ENCODE data around the gene RBL2. TPM values are rescaled to one million over a fixed set of nuclear protein-coding genes. Genes with fewer than 3 reads are reported as not detected.
"Not testable (repeated sequence)": the region's sequence is repeated elsewhere in the genome, so short reads cannot be mapped to it uniquely, and the experiment has no call there.

RBL2 gene
- total and polyA plus RNA-seq, 2 of the 13 experiments (the other 11 are each of a cell fraction or from before 2014, with no cell fraction given): 41.2 to 60.9 TPM

DNA sequence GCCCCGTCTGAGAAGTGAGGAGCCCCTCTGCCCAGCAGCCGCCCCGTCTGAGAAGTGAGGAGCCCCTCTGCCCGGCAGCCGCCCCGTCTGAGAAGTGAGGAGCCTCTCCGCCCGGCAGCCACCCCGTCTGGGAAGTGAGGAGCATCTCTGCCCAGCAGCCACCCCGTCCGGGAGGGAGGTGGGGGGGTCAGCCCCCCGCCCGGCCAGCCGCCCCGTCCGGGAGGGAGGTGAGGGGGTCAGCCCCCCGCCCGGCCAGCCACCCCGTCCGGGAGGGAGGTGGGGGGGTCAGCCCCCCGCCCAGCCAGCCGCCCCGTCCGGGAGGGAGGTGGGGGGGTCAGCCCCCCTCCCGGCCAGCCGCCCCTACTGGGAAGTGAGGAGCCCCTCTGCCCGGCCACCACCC lies 105.1 kb downstream of the RBL2 start:
- H3K4me3 ChIP-seq (replicated peaks in 1 of 3; ENCODE audit: insufficient read depth in 1 of 3, low read depth in 2 of 3, low read length in 3 of 3); POLR2A ChIA-PET; FAIRE-seq; H3K9ac ChIP-seq (ENCODE audit: insufficient read depth, low read depth, low read length); DNase-seq (ENCODE audit: low spot score); ATAC-seq; intact Hi-C loops (cut with micrococcal nuclease; ENCODE audit: unreplicated experiment); H2AFZ ChIP-seq (ENCODE audit: low read length); H3K9me3 ChIP-seq (ENCODE audit: low read length); CTCF ChIA-PET (ENCODE audit: low intra/inter-chr PET ratio, low total read pairs); H3K79me2 ChIP-seq (ENCODE audit: insufficient read depth, low read length); H3K36me3 ChIP-seq (replicated peaks in 1 of 2; ENCODE audit: control insufficient read depth in 1 of 2, insufficient read depth in 2 of 2, low read length in 2 of 2); H3K27me3 ChIP-seq (ENCODE audit: control insufficient read depth in 1 of 2, insufficient read depth in 2 of 2, low read length in 2 of 2); BruUV-seq (replicated peaks); in situ Hi-C loops (cut with HindIII; ENCODE audit: extremely low pct_ligation_motif_present, low pct_unique_long_range_greater_than_20kb); H4K20me1 ChIP-seq (ENCODE audit: insufficient read depth, low read length): not testable (repeated sequence)
- WGBS (ENCODE audit: low lambda C conversion rate): 33% methylated on average over 8 of the region's 27 CpGs
- TF ChIP-seq, protein P1, sequence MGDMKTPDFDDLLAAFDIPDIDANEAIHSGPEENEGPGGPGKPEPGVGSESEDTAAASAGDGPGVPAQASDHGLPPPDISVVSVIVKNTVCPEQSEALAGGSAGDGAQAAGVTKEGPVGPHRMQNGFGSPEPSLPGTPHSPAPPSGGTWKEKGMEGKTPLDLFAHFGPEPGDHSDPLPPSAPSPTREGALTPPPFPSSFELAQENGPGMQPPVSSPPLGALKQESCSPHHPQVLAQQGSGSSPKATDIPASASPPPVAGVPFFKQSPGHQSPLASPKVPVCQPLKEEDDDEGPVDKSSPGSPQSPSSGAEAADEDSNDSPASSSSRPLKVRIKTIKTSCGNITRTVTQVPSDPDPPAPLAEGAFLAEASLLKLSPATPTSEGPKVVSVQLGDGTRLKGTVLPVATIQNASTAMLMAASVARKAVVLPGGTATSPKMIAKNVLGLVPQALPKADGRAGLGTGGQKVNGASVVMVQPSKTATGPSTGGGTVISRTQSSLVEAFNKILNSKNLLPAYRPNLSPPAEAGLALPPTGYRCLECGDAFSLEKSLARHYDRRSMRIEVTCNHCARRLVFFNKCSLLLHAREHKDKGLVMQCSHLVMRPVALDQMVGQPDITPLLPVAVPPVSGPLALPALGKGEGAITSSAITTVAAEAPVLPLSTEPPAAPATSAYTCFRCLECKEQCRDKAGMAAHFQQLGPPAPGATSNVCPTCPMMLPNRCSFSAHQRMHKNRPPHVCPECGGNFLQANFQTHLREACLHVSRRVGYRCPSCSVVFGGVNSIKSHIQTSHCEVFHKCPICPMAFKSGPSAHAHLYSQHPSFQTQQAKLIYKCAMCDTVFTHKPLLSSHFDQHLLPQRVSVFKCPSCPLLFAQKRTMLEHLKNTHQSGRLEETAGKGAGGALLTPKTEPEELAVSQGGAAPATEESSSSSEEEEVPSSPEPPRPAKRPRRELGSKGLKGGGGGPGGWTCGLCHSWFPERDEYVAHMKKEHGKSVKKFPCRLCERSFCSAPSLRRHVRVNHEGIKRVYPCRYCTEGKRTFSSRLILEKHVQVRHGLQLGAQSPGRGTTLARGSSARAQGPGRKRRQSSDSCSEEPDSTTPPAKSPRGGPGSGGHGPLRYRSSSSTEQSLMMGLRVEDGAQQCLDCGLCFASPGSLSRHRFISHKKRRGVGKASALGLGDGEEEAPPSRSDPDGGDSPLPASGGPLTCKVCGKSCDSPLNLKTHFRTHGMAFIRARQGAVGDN (CRISPR knock-in tag; IDR thresholded peaks at IDR 0.05): peak; percentile 40
- TF ChIP-seq, protein P2, sequence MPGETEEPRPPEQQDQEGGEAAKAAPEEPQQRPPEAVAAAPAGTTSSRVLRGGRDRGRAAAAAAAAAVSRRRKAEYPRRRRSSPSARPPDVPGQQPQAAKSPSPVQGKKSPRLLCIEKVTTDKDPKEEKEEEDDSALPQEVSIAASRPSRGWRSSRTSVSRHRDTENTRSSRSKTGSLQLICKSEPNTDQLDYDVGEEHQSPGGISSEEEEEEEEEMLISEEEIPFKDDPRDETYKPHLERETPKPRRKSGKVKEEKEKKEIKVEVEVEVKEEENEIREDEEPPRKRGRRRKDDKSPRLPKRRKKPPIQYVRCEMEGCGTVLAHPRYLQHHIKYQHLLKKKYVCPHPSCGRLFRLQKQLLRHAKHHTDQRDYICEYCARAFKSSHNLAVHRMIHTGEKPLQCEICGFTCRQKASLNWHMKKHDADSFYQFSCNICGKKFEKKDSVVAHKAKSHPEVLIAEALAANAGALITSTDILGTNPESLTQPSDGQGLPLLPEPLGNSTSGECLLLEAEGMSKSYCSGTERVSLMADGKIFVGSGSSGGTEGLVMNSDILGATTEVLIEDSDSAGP (CRISPR knock-in tag; IDR thresholded peaks at IDR 0.05; ENCODE audit: borderline replicate concordance): peak; percentile 20; the same call in 1 of the 2 replicates
- Histone ChIP-seq H3K4me2 (ENCODE audit: low read depth, low read length) (0 out of 2 replicates have a peak overlapping the region, but pooled peaks have one; percentile 43), H3K27ac (ENCODE audit: extremely low read length, insufficient read depth, low read length) (peak overlapping the region; percentile 48), H3K4me1 (ENCODE audit: insufficient read depth, low read length) (peaks cover 52% of the 10 kb centered on the region)

All from HepG2 (cell line).